Common myeloid progenitor, CD34-positive (primary cell): ENCODE measurements around the gene PTGER3. TPM values are rescaled to one million over a fixed set of nuclear protein-coding genes. Genes with fewer than 3 reads are reported as not detected.

ENCODE experiments used
- CTCF ChIA-PET: fragments of 350-600 bp; sonication (Branson Sonifier 250); formaldehyde crosslinking; loops from one replicate; lab custom pipeline; 2021; ENCODE audit warnings: antibody characterized with exemption; lab: Charles Lee
- POLR2A ChIA-PET: fragments of 350-600 bp; sonication (Branson Sonifier 250); formaldehyde crosslinking; loops from one replicate; lab custom pipeline; 2021; ENCODE audit warnings: antibody characterized with exemption; lab: Charles Lee
- DNase-seq, 3 donors: peaks; one replicate each; pipeline versions ENCODE4 v3.0.0 to v3.0.0-alpha.2; 2013
- H3K27ac ChIP-seq, 2 experiments: 1 replicate in 1 of 2; 2 replicates in 1 of 2; pipeline ENCODE4 v1.7.0; 2013; ENCODE audit warnings: inconsistent platforms in 2 of 2, low read length in 2 of 2, mild to moderate bottlenecking in 2 of 2, low read depth in 1 of 2, moderate library complexity in 1 of 2; ENCODE audit not compliant: severe bottlenecking in 2 of 2, insufficient read depth in 1 of 2, poor library complexity in 1 of 2
- H3K27me3 ChIP-seq, 5 experiments: replicated peaks in 2 of 5; 1 replicate in 3 of 5; 2 replicates in 2 of 5; pipeline versions ENCODE4 v1.6.1 to v1.7.0; 2013; ENCODE audit warnings: low read length in 4 of 5, mild to moderate bottlenecking in 2 of 5, moderate library complexity in 2 of 5, inconsistent platforms in 1 of 5; ENCODE audit not compliant: insufficient read depth in 5 of 5, control insufficient read depth in 4 of 5
- H3K36me3 ChIP-seq, 4 experiments: 1 replicate in 2 of 4; 2 replicates in 2 of 4; pipeline versions ENCODE4 v1.6.1 to v1.7.0; 2013; ENCODE audit warnings: low read length in 3 of 4, control low read depth in 1 of 4, mild to moderate bottlenecking in 1 of 4; ENCODE audit not compliant: control insufficient read depth in 4 of 4, insufficient read depth in 4 of 4
- H3K4me1 ChIP-seq, 4 experiments: 1 replicate in 3 of 4; 2 replicates in 1 of 4; pipeline versions ENCODE4 v1.6.1 to v1.7.1; 2013; ENCODE audit warnings: low read length in 3 of 4, mild to moderate bottlenecking in 3 of 4, control low read depth in 1 of 4, inconsistent platforms in 1 of 4, moderate library complexity in 1 of 4; ENCODE audit not compliant: control insufficient read depth in 4 of 4, insufficient read depth in 4 of 4; ENCODE audit errors: control extremely low read depth in 1 of 4
- H3K4me3 ChIP-seq, 7 experiments: 1 replicate in 4 of 7; 2 replicates in 3 of 7; pipeline versions ENCODE4 v1.5.1 to v1.7.0; 2013; ENCODE audit warnings: mild to moderate bottlenecking in 7 of 7, low read length in 6 of 7, moderate library complexity in 6 of 7, inconsistent platforms in 2 of 7, low read depth in 2 of 7, control low read depth in 1 of 7; ENCODE audit not compliant: insufficient read depth in 4 of 7, control insufficient read depth in 1 of 7; ENCODE audit errors: extremely low read depth in 1 of 7
- H3K9me3 ChIP-seq, 5 experiments: 1 replicate in 4 of 5; 2 replicates in 1 of 5; pipeline versions ENCODE4 v1.6.1 to v1.7.1; 2013; ENCODE audit warnings: low read length in 4 of 5, mild to moderate bottlenecking in 2 of 5, inconsistent platforms in 1 of 5, low read depth in 1 of 5, moderate library complexity in 1 of 5; ENCODE audit not compliant: control insufficient read depth in 4 of 5, insufficient read depth in 2 of 5; ENCODE audit errors: control extremely low read depth in 1 of 5
- WGBS: methylation state at CpG from one replicate; pipeline ENCODE4 v1.1.5; 2013; ENCODE audit not compliant: insufficient coverage; 5-methylcytosine and 5-hydroxymethylcytosine counted together
- polyA plus RNA-seq: library from polyadenylated mRNA; unstranded; fragments of 120-200 nt; gene quantifications from one replicate; pipeline ENCODE4 v1.2.1, GENCODE V29; 2013

Gene PTGER3
- polyA plus RNA-seq: 0.82 TPM

DNA sequence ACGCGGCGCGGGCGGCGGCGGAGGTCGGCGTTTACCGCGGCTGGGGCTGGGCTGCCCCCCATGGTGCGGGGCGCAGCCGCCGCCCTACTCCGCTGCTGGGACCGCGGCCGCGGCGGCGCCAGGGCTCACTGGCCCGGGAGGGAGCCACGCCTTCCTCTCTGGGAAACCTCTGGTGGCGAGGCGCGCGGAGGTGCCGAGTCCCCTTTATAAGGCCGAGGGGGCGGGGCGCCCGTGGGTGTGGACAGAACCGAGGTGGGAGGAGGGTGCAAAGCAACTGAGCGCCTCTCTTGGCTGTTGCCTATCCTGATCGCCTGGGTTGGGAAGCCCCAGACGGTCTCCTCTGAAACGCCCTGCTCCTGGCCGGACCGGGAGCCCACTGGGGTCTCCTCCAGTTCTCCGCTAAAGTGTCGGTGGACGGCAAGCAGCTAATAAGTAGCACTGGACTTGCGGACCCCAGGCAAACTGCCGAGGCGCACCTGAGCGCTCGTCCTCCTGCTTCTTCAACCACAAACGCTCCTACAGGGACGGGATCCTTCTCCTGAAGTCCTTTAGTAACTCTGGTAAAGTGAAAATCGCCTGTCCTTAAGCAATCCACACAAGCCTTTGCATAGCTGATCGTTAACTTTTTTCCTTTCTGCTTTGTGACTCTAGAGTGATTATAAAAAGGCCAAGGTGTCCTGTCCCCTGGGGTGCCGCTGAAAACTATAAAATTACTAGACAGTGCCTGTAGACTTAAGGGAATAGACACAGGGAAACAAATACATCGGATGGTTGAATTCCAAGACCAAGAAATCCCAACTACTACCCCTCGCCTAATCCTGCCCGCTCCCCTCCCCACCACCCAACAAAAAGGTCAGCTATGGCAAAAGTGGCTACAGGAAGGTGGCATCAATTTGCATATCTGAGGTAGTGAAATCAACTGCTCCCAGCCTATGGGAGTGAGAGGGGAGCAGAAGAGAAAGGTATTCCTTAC lies at the start of gene PTGER3:
Gene PTGER3 (minus strand): TSS at position 182 of the 973 bp plus-strand sequence. CDS start 239 bp downstream, outside the sequence.
- ChIA-PET CTCF (interaction anchor here (4.4 to 7.2 kb wide), 2 partner anchors 362 to 518 kb away, joined by 27 to 54 read pairs; no protein-coding TSS in a partner anchor), POLR2A (no interaction called here)
- no peaks in the 10 kb centered on the region for H3K9me3 ChIP-seq
- 3% methylated on average over 50 of the region's 56 CpGs for WGBS
- peak; percentile 34 to 66 (median 58) for DNase-seq
- H3K4me1 ChIP-seq: peaks cover 0 to 20% (median 18%) of the 10 kb centered on the region in 4 experiments
- peaks cover 12 to 65% (median 23%) of the 10 kb centered on the region in 5 experiments for H3K27me3 ChIP-seq
- no peaks in the 10 kb centered on the region for H3K36me3 ChIP-seq
- H3K4me3 ChIP-seq: peak within 1 kb of the TSS; percentile 32 to 74 (median 58)
- H3K27ac ChIP-seq: no peak within 1 kb of the TSS

DNA sequence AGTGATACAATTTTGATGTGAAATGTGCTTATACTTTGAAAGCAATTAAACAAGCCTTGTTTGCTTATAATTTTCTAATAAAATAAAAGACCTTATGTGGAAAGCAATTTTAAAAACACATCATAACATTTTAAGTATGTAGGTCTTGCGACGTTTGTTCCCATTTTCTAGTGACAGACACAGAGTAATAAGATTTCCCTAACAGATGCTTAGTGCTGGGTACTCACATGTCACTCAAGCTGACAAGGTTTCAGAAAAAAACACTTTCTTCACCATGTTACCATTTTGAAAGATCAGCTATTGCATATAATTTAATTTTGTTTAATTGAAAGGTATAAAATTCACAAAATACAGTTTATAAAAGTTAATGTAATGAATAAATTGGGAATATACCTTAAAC lies 47.3 kb upstream of the PTGER3 start:
- Histone ChIP-seq H3K4me3 (no peak overlapping the region), H3K36me3 (no peaks in the 10 kb centered on the region), H3K9me3 (no peaks in the 10 kb centered on the region), H3K27me3 (no peaks in the 10 kb centered on the region), H3K4me1 (no peaks in the 10 kb centered on the region), H3K27ac (no peak overlapping the region)
- ChIA-PET CTCF (no interaction called here), POLR2A (no interaction called here)
- no CpG with 5 or more reads among the region's 2 CpGs for WGBS
- DNase-seq: no peak

DNA sequence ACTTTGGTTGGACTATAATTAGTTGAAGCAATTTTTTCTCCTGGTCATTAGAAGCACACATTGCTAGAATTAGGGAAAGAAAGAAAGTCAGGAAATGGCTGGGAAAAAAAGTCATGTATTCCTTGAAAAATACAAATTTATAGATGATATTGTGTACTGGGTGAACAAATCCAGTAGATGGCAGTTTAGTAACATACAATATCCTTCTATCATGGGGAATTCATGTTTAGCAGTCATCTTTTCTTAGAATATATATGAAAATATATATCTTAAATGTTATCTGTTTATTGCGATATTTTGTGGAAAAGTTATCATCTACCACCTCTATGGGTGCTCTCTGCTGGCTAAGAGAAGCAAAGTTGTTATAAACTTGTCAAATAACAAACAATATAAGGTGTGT lies 46.3 kb upstream of the PTGER3 start:
- ChIA-PET CTCF (interaction anchor here (0.5 kb wide), 1 partner anchor 1703 kb away, joined by 3 read pairs; no protein-coding TSS in a partner anchor), POLR2A (no interaction called here)
- Histone ChIP-seq H3K4me1 (no peaks in the 10 kb centered on the region), H3K27ac (no peak overlapping the region), H3K27me3 (no peaks in the 10 kb centered on the region), H3K9me3 (no peaks in the 10 kb centered on the region), H3K4me3 (no peak overlapping the region), H3K36me3 (no peaks in the 10 kb centered on the region)
- no CpG with 5 or more reads among the region's 1 CpG for WGBS
- peak in 2 of 3 donors; percentile 43 to 44 for DNase-seq

DNA sequence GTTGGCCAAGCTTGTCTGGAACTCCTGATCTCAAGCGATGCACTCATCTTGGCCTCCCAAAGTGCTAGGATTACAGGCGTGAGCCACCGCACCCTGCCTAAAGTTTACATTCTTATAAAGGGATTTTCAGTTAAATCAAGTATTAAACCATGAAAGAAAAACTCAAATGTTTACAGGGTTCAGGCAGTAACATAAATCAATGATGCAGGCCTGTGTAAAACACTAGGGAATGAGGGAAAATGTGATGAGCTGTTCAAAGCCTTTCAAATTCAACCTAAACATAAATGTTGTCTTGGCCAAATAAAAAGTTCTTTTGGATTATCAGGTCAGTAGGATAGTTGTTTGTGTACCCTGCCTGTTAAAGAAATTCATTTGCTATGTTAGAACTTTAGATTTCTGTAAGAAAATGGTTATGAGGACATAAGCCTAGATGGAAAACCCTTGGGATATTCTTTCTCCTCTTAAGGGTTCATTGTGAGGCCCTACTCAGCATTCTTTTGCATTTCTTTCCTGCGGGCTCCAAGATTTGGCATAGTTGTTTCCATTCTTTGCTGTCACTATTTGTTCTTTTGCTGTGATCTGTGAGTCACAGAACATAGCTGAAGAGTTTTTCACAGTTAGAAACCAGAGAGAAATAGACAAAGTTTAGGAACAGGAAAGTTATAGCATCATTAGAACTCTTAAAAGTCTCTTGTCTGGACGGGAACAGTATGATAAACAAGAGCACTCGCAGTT lies 42.1 kb upstream of the PTGER3 start:
- Histone ChIP-seq H3K4me1 (no peaks in the 10 kb centered on the region), H3K27me3 (no peaks in the 10 kb centered on the region), H3K36me3 (no peaks in the 10 kb centered on the region), H3K4me3 (no peak overlapping the region), H3K9me3 (no peaks in the 10 kb centered on the region), H3K27ac (no peak overlapping the region)
- no peak for DNase-seq
- POLR2A ChIA-PET: no interaction called here
- CTCF ChIA-PET: no interaction called here
- WGBS: 100% methylated on average over 4 of the region's 6 CpGs

DNA sequence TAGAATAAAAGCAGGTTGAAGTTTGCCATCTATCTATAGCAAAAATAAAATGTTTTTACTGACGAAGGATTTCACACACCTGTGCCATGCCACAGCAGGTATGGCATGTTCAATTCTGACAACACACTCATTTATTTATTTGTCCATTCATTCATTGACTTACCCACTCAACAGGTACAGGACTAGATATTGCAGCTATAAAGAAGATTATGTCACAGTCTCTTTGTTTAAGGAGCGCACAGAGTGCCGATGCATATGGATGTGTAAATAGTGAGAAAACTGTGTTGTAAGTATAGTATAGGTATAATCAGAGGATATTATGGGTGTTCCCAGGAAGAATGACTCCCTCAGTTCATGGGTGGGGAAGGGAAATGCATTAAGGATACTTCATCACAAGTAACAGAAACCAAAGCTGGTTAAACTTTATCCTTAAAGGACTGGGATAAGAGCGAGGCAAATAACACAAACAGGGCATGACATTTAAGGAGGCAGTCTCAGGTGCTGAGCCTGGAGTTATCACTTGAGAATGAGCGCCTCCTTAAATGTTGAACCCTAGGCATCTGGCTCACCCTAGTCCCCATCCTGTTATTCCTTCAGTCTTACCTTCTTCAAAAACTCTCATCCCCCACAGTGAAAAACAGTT lies 41.1 kb upstream of the PTGER3 start:
- Histone ChIP-seq H3K27ac (no peak overlapping the region), H3K4me1 (no peaks in the 10 kb centered on the region), H3K36me3 (no peaks in the 10 kb centered on the region), H3K4me3 (no peak overlapping the region), H3K27me3 (no peaks in the 10 kb centered on the region), H3K9me3 (no peaks in the 10 kb centered on the region)
- ChIA-PET CTCF (no interaction called here), POLR2A (no interaction called here)
- DNase-seq: no peak
- 100% methylated on average over 3 of the region's 5 CpGs for WGBS

DNA sequence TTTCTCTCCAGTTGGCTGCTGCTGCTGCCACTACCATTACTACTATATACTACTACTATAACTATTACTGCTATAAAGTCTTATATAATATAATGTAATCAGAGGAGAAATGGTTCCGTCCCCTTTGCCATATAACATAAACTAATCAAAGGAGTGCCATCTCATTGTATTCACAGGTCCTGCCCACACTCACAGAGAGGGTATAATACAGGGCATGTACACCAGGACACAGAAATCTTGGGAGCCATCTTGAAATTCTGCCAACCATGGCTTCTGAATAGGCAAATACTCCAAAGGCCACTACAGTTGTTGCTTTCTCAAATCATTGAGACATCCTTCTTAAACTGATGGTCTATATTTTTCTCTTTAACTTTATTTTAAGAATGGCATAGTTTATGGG lies 40.1 kb upstream of the PTGER3 start:
- CTCF ChIA-PET: no interaction called here

More for the DNA sequence above, 40.1 kb upstream of the PTGER3 start:
- WGBS: no CpG with 5 or more reads among the region's 1 CpG
- no peak for DNase-seq
- Histone ChIP-seq H3K9me3 (no peaks in the 10 kb centered on the region), H3K27ac (no peak overlapping the region), H3K4me1 (no peaks in the 10 kb centered on the region), H3K36me3 (no peaks in the 10 kb centered on the region), H3K4me3 (no peak overlapping the region), H3K27me3 (no peaks in the 10 kb centered on the region)
- POLR2A ChIA-PET: no interaction called here
